NB4 (cell line): ENCODE data around the gene KRT80.

Source experiments
- DNase-seq: peaks from one replicate; pipeline ENCODE4 v3.0.0; 2010; ENCODE audit warnings: low read depth
- H3K4me3 ChIP-seq: one replicate; pipeline ENCODE4 v1.5.1; 2011; ENCODE audit warnings: mild to moderate bottlenecking, low read depth, low read length, moderate library complexity
- CTCF ChIP-seq: IDR thresholded peaks from one replicate; pipeline ENCODE4 v1.5.1; 2012; ENCODE audit warnings: low read depth, low read length
- MAX ChIP-seq: IDR thresholded peaks from 2 replicates; pipeline ENCODE4 v1.6.1; 2011; ENCODE audit warnings: low read depth, low read length
- MYC ChIP-seq: IDR thresholded peaks from 2 replicates; pipeline ENCODE4 v1.6.1; 2011; ENCODE audit warnings: low read depth, low read length
- POLR2A ChIP-seq: IDR thresholded peaks from 2 replicates; pipeline ENCODE4 v1.6.1; 2011; ENCODE audit warnings: mild to moderate bottlenecking; ENCODE audit not compliant: insufficient read length; ENCODE audit errors: extremely low read depth

The KRT80 gene

GRCh38 chr12:52238207-52238840, 46.5 kb upstream of the KRT80 start:
- no peak overlapping the region for H3K4me3 ChIP-seq
- TF ChIP-seq CTCF (no peak), POLR2A (no peak), MAX (no peak), MYC (no peak)
- no peak for DNase-seq

GRCh38 chr12:52236386-52237050, 44.7 kb upstream of the KRT80 start:
- no peak overlapping the region for H3K4me3 ChIP-seq
- no peak for TF ChIP-seq MAX
- no peak for TF ChIP-seq CTCF
- no peak for TF ChIP-seq POLR2A
- TF ChIP-seq MYC = no peak
- no peak for DNase-seq

GRCh38 chr12:52235822-52236361, 44.1 kb upstream of the KRT80 start:
- no peak for TF ChIP-seq CTCF
- TF ChIP-seq MAX = no peak
- no peak for TF ChIP-seq POLR2A
- TF ChIP-seq MYC = no peak
- H3K4me3 ChIP-seq = no peak overlapping the region
- DNase-seq = peak; percentile 42

GRCh38 chr12:52235001-52235764, 43.4 kb upstream of the KRT80 start:
- H3K4me3 ChIP-seq = no peak overlapping the region
- TF ChIP-seq POLR2A (no peak), MYC (no peak), CTCF (peak; percentile 26)
- peak; percentile 84 for DNase-seq

GRCh38 chr12:52234223-52234810, 42.5 kb upstream of the KRT80 start:
- no peak overlapping the region for H3K4me3 ChIP-seq
- TF ChIP-seq MAX (no peak), MYC (0 out of 2 replicates have a peak, but pooled peaks have one; percentile 13), POLR2A (no peak), CTCF (no peak)
- DNase-seq = peak; percentile 93
